Naive B cell (primary cell): ENCODE results near the gene USP5. TPM values are rescaled to one million over a fixed set of nuclear protein-coding genes. Genes with fewer than 3 reads are reported as not detected.

Experiments used
- ATAC-seq, 2 donors: fragments of 150-1000 bp; cut with Tn5 transposase; 2 replicates each; pipeline ENCODE4 v1.10.0; 2021; ENCODE audit warnings: low read depth in 2 of 2, mild to moderate bottlenecking in 2 of 2, moderate library complexity in 2 of 2
- DNase-seq: peaks from one replicate; pipeline ENCODE4 v3.0.0; 2022
- H3K27ac Mint-ChIP-seq, 6 donors: one replicate each; pipeline ENCODE4 v1.8.0; 2020 to 2022; ENCODE audit warnings: mild to moderate bottlenecking in 6 of 6, mixed read lengths in 6 of 6, moderate library complexity in 5 of 6, inconsistent platforms in 2 of 6
- H3K27me3 Mint-ChIP-seq, 3 donors: one replicate each; pipeline ENCODE4 v1.8.0; 2021 to 2022; ENCODE audit warnings: mixed read lengths in 3 of 3, mild to moderate bottlenecking in 1 of 3
- H3K36me3 Mint-ChIP-seq, 2 donors: one replicate each; pipeline ENCODE4 v1.8.0; 2020 to 2022; ENCODE audit warnings: mixed read lengths in 2 of 2, inconsistent platforms in 1 of 2, mild to moderate bottlenecking in 1 of 2
- H3K4me1 Mint-ChIP-seq, 3 donors: one replicate each; pipeline ENCODE4 v1.8.0; 2020 to 2022; ENCODE audit warnings: mixed read lengths in 3 of 3, inconsistent platforms in 1 of 3, mild to moderate bottlenecking in 1 of 3, moderate library complexity in 1 of 3
- H3K4me3 Mint-ChIP-seq, 8 donors: one replicate each; pipeline ENCODE4 v1.8.0; 2020 to 2022; ENCODE audit warnings: mild to moderate bottlenecking in 8 of 8, mixed read lengths in 8 of 8, moderate library complexity in 8 of 8, inconsistent platforms in 2 of 8
- H3K9me3 Mint-ChIP-seq, 7 donors: one replicate each; pipeline ENCODE4 v1.8.0; 2020 to 2022; ENCODE audit warnings: mixed read lengths in 7 of 7, mild to moderate bottlenecking in 5 of 7, inconsistent platforms in 2 of 7, moderate library complexity in 1 of 7
- polyA plus RNA-seq, 6 donors: library from polyadenylated mRNA; unstranded; fragments of 300-500 nt; fragmentation: Illumina TruSeq; gene quantifications; one replicate each; pipeline ENCODE4 v1.2.3, GENCODE V29; 2021; ENCODE audit warnings: low read depth in 6 of 6

Gene USP5
- polyA plus RNA-seq, 6 donors from 2014 or later: 28.5 to 45.1 (median 35.4) TPM

DNA sequence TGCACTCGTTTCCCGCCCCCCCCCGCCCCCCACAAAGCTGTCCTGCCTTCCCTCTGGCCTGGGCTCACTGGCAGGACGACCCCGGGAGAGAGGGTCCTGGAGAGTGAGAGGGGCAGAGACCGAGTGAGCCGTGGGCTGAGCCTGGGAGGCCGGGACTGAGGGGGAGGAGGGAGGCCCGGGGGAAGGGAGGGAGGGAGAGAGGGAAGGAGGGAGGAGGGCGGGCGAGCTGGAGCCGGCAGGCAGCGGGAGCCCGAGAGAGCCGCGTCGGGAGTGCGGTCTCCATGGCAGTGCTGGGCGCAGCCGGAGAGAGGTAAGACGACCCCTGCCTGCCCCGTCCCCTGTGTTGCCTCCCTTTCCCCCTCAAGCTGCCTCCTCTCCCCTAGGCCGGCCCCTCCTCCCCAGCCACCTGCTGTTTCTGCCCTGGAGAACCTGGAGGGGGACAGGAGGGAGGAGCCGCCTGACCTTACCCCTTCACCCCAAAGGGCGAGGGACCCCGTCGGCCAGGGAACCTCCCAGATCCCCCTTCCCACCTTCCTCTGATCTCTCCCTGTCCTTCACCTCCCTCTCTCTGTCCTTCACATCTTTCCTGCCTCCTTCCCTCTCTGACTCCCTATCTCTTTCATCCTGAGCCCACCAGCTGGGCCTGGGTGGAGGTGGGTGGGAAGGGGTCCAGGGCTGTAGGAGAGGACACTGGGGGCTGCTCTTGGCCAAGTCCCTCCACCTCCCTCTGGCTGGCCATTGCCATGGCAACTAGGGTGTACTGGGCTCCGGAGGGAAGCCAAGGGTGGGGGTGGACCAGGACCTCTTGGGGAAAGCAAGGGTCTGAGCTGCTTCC is 30.1 kb upstream of the USP5 start, which contains the start of gene GPR162:
Gene GPR162, plus strand, starts transcription at position 231 of the 835 bp plus-strand sequence. CDS start 2,078 bp downstream, outside the sequence.
- H3K27me3 Mint-ChIP-seq: peaks cover 53 to 89% (median 84%) of the 10 kb centered on the region in 3 donors
- DNase-seq (no peak), ATAC-seq (no peak)
- H3K27ac Mint-ChIP-seq: peak within 1 kb of the TSS in 3 of 6 donors; percentile 56 to 84 (median 81)
- peaks cover 19 to 28% (median 24%) of the 10 kb centered on the region in 3 donors for H3K4me1 Mint-ChIP-seq
- H3K4me3 Mint-ChIP-seq: peak within 1 kb of the TSS in 7 of 8 donors; percentile 29 to 73 (median 53)
- no peaks in the 10 kb centered on the region for H3K9me3 Mint-ChIP-seq
- H3K36me3 Mint-ChIP-seq: peaks cover 0 to 9% of the 10 kb centered on the region in 2 donors

- H3K27ac Mint-ChIP-seq: peak overlapping the region in 3 of 6 donors; percentile 11 to 78 (median 70)
- H3K27me3 Mint-ChIP-seq: peaks cover 61 to 93% (median 89%) of the 10 kb centered on the region in 3 donors
- ATAC-seq (no peak), DNase-seq (no peak)
- H3K9me3 Mint-ChIP-seq: no peaks in the 10 kb centered on the region
- H3K36me3 Mint-ChIP-seq: peaks cover 0 to 15% of the 10 kb centered on the region in 2 donors
- peaks cover 25 to 36% (median 29%) of the 10 kb centered on the region in 3 donors for H3K4me1 Mint-ChIP-seq
- H3K4me3 Mint-ChIP-seq: peak overlapping the region in 4 of 8 donors; percentile 14 to 48 (median 24)
These were observed 29.4 kb upstream of the USP5 start for GRCh38 chr12:6822426-6823135.

DNA sequence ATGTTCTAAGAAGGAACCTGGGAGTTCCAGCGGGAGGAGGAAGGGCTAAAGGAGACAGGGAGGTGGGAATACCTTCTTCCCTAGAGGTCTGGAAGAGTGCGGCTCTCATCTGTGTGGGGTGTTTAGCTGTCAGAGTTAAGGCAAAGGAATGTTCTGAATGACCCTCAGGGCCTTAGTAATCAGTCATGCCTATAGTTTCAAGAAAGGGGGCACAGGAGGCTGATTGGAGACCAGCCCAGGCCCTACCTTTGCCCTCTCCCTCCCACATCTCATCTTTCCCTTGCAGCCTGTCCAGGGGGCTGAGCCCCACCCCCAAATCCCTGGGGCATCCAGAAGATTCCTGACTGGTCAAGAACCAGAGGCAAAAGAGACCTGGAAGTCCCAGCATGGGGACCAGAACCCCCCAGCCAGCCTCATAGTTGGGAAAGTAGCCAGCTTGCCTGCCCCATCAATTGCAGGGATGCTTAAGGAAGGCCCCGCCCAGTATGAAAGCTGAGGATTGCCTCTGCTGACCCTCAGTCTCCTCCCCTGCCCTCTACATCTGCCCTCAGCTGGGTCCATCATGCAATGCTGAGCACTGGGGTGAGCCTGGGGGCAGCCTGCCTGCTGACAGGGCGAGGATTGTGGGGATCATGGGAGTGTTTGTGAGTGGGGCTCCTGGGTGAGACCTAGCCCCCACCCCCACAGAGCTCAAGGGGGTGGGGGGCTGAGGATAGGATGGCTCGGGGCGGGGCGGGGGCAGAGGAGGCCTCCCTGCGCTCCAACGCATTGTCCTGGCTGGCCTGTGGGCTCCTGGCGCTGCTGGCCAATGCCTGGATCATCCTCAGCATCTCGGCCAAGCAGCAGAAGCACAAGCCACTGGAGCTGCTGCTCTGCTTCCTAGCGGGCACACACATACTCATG is 28.5 kb upstream of the USP5 start:
- Mint-ChIP-seq H3K4me3 (peak overlapping the region in 1 of 8 donors; percentile 14), H3K27ac (peak overlapping the region in 2 of 6 donors; percentile 70 to 78), H3K4me1 (peaks cover 29 to 41% (median 31%) of the 10 kb centered on the region in 3 donors), H3K36me3 (peaks cover 0 to 21% of the 10 kb centered on the region in 2 donors), H3K9me3 (no peaks in the 10 kb centered on the region), H3K27me3 (peaks cover 66 to 93% (median 92%) of the 10 kb centered on the region in 3 donors)
- no peak for DNase-seq
- no peak for ATAC-seq

GRCh38 chr12:6824085-6824775 is 27.7 kb upstream of the USP5 start:
- peaks cover 0 to 21% of the 10 kb centered on the region in 2 donors for H3K36me3 Mint-ChIP-seq
- peaks cover 33 to 46% (median 36%) of the 10 kb centered on the region in 3 donors for H3K4me1 Mint-ChIP-seq
- no peak overlapping the region for H3K27ac Mint-ChIP-seq
- ATAC-seq (no peak), DNase-seq (no peak)
- peaks cover 70 to 97% (median 95%) of the 10 kb centered on the region in 3 donors for H3K27me3 Mint-ChIP-seq
- H3K9me3 Mint-ChIP-seq: no peaks in the 10 kb centered on the region
- H3K4me3 Mint-ChIP-seq: peak overlapping the region in 2 of 8 donors; percentile 47 to 68

- Mint-ChIP-seq H3K27ac (no peak overlapping the region), H3K4me1 (peaks cover 36 to 51% (median 40%) of the 10 kb centered on the region in 3 donors), H3K27me3 (peaks cover 68 to 98% (median 95%) of the 10 kb centered on the region in 3 donors)
These were observed 27.0 kb upstream of the USP5 start for GRCh38 chr12:6824901-6825381.

DNA sequence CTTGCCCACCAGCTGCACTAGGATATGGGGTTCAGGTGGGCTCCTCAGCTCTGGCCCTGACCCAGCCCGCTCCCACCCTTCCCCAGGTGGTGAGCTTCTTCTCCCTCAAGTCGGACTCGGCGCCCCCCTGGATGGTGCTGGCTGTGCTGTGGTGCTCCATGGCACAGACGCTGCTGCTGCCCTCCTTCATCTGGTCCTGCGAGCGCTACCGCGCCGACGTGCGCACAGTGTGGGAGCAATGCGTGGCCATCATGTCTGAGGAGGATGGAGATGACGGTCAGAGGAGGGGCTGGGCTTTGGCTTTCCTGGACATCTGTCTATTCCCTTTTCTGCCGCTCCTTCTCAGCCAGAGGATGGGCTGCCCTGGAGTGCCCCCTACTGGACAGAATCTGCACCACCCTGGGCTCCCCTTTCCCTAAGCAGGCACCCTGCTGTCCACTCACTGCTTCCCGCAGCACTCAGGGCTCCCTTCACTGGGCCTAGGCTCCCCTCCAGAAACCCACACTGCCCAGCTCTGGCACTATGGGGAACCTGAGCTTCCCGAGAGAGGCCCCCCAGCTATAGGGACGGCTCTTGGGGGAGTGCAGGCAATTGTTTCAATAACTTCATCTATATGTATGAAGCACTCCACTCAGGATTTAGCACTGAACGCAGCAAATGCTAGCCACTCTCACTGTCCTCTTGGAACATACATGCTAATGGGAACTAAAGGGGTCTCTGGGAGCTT is 26.4 kb upstream of the USP5 start:
- peak; percentile 51 to 57 for ATAC-seq
- peak; percentile 63 for DNase-seq
- H3K27ac Mint-ChIP-seq: no peak overlapping the region

More at GRCh38 chr12:6824901-6825381, 27.0 kb upstream of the USP5 start:
- no peak overlapping the region for H3K4me3 Mint-ChIP-seq
- no peak for ATAC-seq
- H3K36me3 Mint-ChIP-seq: peaks cover 0 to 21% of the 10 kb centered on the region in 2 donors
- no peaks in the 10 kb centered on the region for H3K9me3 Mint-ChIP-seq
- DNase-seq: no peak

DNA sequence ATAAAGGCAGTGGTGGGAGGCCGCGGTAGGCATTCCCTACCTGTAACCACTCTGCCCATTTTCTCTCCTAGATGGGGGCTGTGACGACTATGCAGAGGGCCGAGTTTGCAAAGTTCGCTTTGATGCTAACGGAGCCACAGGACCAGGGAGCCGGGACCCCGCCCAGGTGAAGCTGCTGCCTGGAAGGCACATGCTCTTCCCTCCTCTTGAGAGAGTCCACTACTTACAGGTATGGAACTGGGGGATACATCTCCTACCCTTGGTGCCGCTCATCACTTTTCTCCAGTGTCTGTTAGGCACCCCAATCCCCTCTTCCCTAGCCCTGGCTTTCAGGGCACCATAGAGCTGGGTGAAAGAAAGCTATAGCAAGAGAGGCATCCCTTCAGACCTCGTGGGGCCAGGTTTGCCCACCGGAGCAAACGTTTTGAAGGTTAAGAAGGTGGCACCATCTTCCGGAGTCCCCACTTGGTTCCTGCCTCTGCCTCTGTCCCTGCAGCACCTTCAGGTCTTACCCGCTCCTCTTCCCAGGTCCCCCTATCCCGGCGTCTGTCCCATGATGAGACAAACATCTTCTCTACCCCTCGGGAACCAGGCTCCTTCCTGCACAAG is 25.7 kb upstream of the USP5 start:
- Mint-ChIP-seq H3K27ac (no peak overlapping the region), H3K4me1 (peaks cover 30 to 47% (median 38%) of the 10 kb centered on the region in 3 donors), H3K27me3 (peaks cover 64 to 99% (median 96%) of the 10 kb centered on the region in 3 donors), H3K9me3 (no peaks in the 10 kb centered on the region), H3K36me3 (peaks cover 0 to 21% of the 10 kb centered on the region in 2 donors), H3K4me3 (peak overlapping the region in 2 of 8 donors; percentile 1 to 29)
- ATAC-seq (no peak), DNase-seq (no peak)

More for the DNA sequence above, 26.4 kb upstream of the USP5 start:
- Mint-ChIP-seq H3K9me3 (no peaks in the 10 kb centered on the region), H3K36me3 (peaks cover 0 to 21% of the 10 kb centered on the region in 2 donors), H3K4me3 (peak overlapping the region in 4 of 8 donors; percentile 1 to 23 (median 21)), H3K27me3 (peaks cover 65 to 99% (median 96%) of the 10 kb centered on the region in 3 donors), H3K4me1 (peaks cover 36 to 51% (median 40%) of the 10 kb centered on the region in 3 donors)

DNA sequence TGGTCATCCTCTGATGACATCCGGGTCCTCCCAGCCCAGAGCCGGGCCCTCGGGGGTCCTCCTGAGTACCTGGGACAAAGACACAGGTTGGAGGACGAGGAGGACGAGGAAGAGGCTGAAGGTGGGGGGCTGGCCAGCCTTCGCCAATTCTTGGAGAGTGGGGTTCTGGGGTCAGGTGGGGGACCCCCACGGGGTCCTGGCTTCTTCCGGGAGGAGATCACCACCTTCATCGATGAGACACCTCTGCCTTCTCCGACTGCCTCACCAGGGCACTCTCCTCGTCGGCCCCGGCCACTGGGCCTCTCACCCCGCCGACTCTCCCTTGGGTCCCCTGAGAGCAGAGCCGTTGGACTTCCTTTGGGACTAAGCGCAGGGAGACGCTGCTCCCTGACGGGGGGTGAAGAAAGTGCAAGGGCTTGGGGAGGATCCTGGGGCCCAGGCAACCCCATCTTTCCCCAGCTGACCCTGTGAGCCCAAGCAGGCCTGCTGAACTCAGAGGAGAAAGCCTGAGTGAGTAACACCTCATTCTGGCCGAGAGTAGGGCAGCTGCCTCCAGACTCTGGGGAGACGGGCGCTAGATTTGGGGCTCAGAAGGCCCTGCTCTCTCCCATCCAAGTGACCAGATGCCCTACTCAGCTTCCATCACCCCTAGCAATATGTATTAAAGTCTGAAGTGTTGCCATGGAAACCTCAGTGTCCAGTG is 25.1 kb upstream of the USP5 start:
- peaks cover 27 to 42% (median 35%) of the 10 kb centered on the region in 3 donors for H3K4me1 Mint-ChIP-seq
- H3K27ac Mint-ChIP-seq: no peak overlapping the region
- no peak for DNase-seq

GRCh38 chr12:6827437-6827911 is 24.5 kb upstream of the USP5 start:
- peaks cover 23 to 37% (median 32%) of the 10 kb centered on the region in 3 donors for H3K4me1 Mint-ChIP-seq
- peaks cover 0 to 21% of the 10 kb centered on the region in 2 donors for H3K36me3 Mint-ChIP-seq
- ATAC-seq: no peak
- no peak for DNase-seq
- no peak overlapping the region for H3K27ac Mint-ChIP-seq
- H3K4me3 Mint-ChIP-seq: peak overlapping the region; percentile 28 to 83 (median 70)
- H3K9me3 Mint-ChIP-seq: no peaks in the 10 kb centered on the region
- H3K27me3 Mint-ChIP-seq: peaks cover 70 to 98% (median 97%) of the 10 kb centered on the region in 3 donors

More for the DNA sequence above, 25.1 kb upstream of the USP5 start:
- ATAC-seq: no peak
- peaks cover 66 to 99% (median 98%) of the 10 kb centered on the region in 3 donors for H3K27me3 Mint-ChIP-seq
- H3K4me3 Mint-ChIP-seq: peak overlapping the region in 7 of 8 donors; percentile 28 to 83 (median 71)
- H3K36me3 Mint-ChIP-seq: peaks cover 0 to 21% of the 10 kb centered on the region in 2 donors
- no peaks in the 10 kb centered on the region for H3K9me3 Mint-ChIP-seq

DNA sequence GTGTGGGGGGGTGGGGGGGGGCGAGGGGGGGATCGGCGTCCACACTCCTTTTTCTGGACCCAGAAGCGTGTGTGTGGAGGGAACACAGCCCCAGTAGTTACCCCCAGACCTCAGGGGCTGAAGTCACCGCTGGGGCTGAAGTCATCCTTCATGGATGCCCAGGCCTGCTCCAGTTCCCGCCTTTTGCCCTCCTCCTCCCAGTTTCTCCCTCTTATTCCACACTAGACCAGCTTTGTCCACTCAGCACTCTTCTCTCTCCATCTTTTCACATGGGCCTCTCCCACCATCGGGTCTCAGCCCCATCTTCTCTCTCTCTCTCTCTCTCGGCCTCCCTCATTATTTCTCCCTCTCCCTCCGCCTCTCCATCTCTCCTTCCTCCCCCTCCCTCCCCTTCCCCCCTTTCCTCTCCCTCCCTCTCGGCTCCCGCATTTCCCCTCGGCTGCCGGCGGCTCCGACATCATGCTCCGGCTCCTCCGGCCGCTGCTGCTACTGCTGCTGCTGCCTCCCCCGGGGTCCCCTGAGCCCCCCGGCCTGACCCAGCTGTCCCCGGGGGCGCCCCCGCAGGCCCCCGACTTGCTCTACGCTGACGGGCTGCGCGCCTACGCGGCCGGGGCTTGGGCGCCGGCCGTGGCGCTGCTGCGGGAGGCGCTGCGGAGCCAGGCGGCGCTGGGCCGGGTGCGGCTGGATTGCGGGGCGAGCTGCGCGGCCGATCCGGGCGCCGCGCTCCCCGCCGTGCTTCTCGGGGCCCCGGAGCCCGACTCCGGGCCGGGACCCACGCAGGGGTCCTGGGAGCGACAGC is 23.8 kb upstream of the USP5 start, which contains the start of gene P3H3:
Gene P3H3, plus strand, starts transcription at position 426 of the 799 bp plus-strand sequence. Its CDS starts 34 bp downstream, at position 460.
- DNase-seq: no peak
- Mint-ChIP-seq H3K4me1 (peaks cover 20 to 34% (median 32%) of the 10 kb centered on the region in 3 donors), H3K27me3 (peaks cover 66 to 91% (median 91%) of the 10 kb centered on the region in 3 donors), H3K27ac (peak within 1 kb of the TSS in 3 of 6 donors; percentile 44 to 79 (median 52)), H3K4me3 (peak within 1 kb of the TSS; percentile 75 to 94 (median 90)), H3K36me3 (peaks cover 0 to 21% of the 10 kb centered on the region in 2 donors), H3K9me3 (no peaks in the 10 kb centered on the region)
- peak; percentile 32 to 45 for ATAC-seq
